HG03064 (cell line): Measurements from ENCODE around the gene SDK2.

Experiments used
- ATAC-seq: cut with Tn5 transposase; IDR thresholded peaks from one replicate; pipeline ENCODE4 v1.9.1; 2021; ENCODE audit warnings: low read depth; ENCODE audit not compliant: unreplicated experiment

SDK2 gene

DNA sequence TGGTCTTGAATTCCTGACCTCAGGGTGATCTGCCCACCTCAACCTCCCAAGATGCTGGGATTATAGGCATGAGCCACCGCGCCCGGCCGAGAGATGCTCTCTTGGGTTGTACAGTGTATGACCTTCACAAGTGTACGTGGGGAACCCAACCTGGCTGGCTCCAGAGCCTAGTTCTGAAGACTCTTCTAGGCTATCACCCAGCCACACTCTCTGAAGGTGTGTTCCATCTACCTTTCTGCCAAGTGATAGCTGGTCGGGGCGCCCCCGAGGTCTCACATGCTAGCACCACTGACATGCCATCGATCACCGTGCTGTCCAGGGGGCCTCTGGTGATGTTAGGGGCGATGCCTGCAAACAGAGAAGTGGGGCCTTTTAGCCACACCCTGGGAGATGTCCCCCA is 210.7 kb downstream of the SDK2 start:
- ATAC-seq = no peak

DNA sequence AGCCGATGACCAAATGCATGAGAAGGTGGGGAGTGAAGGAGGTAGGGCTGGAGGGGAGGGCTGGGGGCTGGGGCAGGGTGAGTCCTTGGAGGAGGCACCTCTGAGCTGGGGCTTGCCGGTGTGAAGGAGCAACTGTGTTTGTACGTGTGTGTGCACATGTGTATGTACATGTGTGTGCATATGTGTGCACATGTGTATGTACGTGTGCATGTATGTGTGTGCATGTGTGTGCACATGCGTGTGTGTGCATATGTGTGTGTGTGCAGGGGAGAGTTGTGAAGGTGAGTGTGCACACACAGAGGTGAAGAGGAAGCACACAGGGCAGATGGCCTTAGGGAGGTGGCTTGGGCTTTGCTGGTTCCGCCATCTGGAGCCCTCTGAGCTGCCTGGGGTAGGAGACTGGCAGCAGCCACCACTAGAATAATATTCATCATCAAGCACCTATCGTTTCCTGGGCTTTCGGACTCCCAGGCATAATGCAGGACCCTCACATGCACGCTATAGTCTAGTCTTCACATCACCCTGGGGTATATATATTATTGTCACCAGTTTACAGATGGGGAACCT is 211.5 kb downstream of the SDK2 start:
- ATAC-seq = no peak

DNA sequence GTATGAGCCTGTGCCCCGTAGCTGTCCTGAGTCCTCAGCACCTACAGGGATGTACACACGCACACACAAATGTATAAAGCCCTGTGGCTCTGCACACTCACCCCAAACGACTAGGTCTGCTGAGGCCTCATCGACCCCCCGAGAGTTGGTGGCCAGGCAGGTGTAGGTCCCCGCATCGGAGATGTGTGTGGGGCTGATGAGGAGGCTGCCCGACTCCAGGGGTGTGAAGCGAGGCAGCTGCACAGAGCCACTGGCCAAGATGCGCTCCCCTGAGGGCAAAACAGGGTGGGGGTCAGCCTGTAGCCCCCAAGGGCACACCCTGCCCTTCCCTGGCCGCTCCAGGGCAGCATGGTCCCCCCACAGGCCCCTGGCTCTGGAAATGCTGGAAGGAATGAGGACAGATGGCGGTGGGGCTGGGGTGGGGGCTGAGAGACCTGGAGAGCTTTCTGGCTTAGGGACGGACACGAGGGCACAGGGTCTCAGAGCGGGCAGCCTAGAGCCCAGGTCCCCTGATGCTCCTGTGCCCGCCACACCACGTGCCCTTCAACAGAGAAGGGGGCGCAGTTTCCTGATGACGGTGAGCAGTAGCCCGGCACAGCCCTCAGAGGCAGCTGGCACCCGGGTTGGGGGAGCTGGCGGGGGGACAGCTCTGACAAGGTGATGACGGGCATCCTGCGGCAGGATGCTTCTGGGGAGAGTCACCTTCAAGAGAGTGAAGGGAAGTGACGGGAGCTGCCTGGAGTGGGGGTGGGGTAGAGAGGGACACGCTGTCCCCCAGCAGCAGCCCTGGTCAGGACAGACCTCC is 212.6 kb downstream of the SDK2 start:
- no peak for ATAC-seq

DNA sequence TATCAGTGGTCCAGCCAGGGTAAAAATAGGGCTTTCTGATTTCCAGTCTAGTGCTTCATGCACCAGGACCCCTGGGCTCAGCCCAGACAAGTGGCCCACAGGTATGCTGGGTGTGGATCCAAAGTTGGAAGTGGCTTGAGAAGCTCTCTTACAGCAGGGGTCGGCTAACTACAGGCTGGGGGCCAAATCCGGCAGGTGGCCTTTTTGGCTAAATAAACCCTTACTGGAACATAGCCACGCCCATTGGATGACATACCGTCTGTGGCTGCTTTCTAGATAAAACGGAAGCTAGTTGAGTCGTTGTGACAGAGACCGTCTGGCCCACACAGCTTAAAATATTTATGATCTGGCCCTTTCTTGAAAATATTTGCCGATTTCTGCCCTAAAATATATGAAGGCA is 213.4 kb downstream of the SDK2 start:
- ATAC-seq = no peak

DNA sequence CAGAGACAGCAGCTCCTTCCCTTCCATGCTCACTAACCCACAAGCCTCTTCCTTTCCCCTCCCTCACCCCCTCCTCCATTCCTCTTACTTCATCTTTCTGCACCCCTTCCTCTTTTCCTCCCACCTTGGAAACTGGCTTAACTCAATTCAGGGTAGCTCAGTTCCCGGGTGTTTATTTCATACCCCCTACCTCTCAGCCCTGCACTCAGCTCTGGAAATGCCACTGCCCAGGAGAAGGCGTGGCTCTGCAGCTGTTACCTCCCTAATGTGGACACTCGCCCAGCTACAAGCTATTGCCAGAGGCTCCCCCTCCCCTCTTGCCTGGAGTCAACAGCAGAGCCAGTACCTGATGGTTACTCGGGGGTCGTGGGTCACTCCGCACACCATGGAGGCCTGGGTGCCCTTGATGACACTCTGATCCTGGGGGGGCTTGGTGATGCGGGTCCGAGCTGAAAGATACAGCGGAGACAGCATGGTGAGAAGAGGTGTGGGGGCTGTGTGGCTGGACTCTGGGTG is 214.0 kb downstream of the SDK2 start:
- ATAC-seq = no peak

DNA sequence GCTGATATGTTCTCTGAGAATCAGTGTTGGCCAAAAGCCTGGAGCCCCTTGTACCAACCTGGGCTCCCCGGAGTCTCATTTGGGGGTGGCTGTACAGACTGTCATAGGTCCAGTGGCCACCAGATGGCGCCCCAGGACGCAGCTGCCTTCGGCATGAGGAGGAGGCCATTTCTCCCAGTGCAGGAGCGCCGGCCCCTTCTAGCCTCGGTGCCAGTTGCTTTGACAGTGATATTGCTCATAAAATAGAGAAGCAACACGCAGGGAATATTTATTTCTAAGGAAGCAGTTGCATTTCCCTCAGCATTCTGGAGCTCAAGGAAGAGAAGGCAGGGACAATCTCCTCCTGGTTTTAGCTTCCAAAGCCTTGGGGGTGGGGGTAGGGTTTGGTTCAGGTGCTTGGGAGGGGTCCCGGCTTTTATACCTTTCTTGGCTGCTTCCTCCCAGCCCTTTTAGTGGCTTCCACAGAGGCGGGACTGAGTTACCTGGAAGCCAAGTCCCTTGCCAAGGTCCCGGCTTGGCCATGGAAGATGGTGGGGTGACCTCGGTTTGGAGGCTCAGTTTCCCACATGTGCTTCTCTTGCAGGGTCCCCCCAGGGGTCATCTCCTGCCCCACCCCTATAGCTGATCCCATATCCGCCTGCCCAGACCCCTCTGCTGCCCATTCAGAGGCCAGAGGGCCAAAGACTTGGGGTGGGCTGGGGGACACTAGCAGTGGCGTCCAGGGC is 214.6 kb downstream of the SDK2 start:
- no peak for ATAC-seq

DNA sequence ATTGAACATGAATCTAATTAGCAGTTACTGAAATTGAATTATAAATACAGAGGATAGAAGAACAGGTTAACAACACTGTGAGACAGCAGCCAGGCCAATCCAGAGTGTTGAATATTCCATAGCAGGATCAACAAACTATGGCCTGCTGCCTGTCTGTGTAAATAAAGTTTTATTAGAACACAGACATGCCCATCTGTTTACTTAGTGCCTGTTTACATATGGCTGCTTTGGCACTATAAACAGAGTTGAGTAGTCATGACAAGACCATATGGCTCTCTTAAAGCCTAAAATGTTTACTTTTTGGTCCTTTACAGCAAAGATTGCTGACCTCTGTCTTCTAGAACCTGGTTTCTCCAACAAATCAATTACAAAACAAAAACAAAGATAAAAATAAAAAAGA is 217.0 kb downstream of the SDK2 start:
- no peak for ATAC-seq

DNA sequence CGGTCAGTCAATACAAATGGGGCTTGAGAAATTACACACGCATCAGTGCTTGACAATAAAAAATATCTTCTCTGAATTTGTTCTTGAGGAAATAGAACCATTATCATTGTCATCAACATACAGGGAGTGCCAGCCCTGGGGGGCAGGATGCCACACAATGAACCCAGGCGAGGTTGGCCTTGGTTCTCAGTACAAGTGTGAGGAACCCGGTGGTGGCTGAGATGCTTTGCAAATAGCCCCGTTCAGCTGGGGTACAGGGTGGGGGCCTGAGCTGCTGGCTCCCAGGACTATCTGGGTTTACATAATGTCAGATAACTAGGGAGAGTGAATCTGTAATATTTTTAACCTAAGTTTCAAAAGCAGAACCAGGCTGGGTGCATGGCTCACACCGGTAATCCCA is 219.7 kb downstream of the SDK2 start:
- no peak for ATAC-seq

DNA sequence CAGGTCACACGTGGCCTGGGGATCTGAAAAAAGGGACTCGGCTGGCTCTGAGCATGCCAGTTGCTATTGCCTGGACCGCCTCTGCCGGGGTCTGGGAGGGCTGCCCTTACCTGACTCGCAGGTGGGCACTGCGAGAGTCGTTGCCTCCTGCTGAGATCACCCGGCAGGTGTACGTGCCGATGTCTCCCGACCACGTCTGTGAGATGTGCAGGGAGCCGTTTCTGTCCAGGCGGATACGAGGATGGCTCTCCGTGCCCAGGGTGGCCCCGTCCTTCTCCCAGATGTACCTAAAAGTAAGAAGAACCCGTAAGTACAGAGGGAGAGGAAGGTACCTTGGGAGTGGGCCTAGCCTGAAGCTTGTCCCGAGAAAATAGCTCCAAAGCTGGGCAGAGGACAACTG is 220.4 kb downstream of the SDK2 start:
- ATAC-seq = no peak

DNA sequence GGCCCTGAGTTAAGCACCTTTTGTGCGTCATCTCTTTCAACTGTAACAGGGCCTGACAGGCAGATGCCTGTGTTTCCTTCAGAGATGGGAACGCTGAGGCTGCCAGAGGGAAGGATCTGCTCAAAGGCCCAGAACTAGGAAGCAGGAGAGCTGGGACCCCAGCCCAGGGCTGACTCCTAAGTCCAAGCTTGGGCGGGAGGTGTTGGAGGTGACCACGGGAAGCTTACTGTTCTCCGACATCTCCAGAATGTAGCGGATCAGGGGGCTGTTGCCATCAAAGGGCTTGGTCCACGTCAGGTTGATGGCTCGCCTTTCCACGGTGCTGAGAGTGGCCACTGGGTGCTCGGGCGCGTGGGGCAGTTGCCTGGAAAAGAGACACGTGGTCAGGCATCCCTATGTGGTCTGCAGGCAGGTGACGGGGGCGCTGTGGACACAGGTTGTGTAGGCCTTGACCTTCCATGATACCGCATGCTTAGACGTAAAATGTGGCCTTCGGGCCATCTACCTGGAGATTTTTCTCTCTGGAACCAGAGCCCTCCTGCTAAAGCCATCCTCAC is 221.0 kb downstream of the SDK2 start:
- ATAC-seq = no peak

DNA sequence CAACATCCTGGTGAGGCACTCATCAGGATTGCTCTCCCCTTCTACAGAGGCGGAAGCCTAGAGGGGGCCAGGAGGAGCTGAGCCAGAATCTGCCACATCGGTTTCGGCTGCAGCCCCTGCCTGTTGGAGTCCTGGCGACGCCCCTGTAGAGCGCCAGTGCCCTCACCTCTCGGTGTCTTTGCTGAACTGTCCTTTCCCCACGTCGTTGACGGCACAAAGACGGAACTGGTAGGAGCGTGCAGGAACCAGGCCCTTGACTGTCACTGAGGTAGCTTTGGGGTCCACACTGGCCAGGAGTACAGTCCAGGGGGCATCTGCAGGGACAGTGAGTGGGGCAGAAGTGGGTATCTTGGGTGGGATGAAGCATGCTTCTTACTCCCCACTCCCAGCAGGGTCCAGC is 222.1 kb downstream of the SDK2 start:
- ATAC-seq = no peak

DNA sequence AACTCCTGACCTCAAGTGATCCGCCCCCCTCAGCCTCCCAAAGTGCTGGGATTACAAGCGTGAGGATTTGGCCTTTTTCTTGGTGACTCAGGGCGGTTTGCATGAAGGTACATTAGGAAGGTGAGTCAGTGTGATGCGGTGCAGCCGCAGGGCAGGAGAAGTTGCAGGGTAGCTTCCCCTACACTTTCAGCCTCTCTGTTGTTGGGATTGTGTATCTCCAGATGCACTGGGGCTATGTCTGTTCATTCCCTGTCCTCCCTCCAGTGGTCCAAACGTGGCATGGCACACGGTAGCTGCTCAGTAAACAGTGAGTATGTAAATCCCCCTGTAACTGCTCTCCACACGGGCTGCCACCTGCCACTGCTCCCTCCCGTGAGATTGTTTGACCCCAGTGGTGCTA is 223.3 kb downstream of the SDK2 start:
- ATAC-seq = no peak

DNA sequence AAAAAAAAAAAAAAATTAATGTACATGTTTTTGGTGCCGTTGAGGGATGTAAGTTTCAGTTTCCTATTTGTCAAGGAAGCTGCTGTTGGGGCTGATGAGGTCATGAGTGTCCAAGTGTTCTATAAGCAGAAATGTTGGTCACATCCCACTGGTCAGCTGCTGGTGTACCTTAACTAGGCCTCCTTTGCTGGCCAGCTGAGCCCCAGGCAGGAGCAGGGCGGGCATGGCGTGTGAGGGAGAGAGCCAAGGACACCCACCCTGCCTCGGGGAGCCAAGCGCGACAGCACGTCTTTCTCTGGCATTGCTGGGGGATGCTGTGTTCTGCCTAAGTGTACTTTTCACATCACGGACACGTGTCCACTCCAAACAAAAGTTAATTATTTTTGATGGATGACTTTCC is 224.4 kb downstream of the SDK2 start:
- no peak for ATAC-seq

DNA sequence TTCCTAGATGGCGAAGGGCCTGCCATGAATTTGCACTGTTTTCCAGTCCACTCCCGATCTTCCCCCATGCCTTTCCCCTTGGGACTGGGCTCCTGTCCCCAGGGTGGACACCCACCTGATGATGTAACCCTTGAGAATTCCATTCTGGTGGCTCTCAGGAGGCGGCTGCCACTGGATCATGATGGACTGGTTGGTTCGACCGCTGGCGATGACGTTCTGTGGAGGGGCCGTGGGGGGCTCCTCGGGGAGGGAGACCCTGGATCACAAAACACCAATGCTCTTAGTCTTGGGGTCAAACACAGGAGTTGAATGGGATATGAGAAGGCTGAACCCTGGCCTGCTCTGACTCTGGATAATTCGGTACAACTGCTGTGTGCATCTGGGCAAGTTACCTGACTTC is 225.2 kb downstream of the SDK2 start:
- ATAC-seq = no peak

DNA sequence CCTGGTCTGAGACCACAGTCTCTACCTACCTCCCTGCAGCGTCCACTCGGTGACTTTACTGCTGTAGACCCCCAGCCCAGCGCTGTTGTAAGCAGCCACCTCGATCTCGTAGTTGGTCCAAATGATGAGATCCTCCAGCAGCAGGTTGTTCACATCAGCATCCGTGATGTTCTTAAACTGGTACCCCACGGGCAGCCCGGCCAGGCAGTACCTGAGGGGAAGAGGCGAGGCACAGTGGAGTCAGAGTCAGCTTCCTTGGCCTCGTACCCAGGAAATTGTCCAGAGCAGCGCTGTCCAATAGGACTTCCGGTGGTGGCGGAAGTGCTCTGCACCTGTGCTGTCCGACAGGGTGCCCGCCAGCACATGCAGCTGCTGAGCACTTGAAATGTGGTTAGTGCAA is 228.5 kb downstream of the SDK2 start:
- ATAC-seq = no peak

DNA sequence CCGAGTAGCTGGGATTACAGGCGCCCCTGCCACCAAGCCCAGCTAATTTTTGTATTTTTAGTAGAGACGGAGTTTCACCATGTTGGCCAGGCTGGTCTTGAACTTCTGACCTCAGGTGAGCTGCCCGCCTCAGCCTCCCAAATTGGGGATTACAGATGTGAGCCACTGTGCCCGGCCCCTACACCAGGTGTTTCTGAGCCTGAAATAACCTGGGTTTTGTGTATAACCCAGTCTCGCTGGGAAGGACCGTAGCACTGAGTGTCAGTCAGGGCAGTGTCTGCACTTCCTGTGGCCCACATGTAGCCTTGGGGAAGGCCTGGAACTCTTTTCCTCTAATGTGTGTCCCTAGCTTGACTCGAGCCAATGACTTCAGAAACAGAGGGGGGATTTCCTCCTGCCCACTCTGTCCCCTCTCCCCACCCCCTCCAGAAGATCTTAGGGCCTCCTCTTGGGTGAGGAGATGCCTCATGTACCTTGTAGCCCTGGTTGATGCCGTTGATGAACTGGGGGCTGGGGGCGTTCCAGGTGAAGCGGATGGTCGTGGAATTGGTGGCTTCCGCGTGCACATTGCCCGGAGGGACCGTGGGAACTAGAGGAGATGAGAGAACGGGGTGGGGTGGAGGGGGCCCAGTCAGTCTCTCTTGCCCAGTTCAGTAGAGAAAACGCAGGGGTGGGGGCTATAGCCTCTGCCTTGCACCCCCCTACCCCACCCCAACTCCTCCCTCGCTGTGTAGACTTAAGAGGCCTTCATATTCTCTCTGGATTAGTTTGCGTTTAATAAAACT is 229.9 kb downstream of the SDK2 start:
- no peak for ATAC-seq

DNA sequence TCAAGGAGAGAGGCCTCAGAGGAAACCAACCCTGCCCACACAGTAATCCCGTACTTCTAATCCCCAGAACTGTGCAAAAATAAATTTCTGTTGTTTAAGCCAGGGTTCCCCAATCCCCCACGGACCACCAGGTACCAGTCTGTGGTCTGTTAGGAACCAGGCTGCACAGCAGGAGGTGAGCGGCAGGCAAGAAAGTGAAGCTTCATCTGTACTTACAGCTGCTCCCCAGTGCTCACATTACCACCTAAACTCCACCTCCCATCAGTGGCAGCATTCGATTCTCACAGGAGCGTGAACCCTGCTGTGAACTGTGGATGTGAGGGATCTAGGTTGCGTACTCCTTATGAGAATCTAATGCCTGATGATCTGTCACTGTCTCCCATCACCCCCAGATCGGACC is 231.3 kb downstream of the SDK2 start:
- ATAC-seq = no peak

DNA sequence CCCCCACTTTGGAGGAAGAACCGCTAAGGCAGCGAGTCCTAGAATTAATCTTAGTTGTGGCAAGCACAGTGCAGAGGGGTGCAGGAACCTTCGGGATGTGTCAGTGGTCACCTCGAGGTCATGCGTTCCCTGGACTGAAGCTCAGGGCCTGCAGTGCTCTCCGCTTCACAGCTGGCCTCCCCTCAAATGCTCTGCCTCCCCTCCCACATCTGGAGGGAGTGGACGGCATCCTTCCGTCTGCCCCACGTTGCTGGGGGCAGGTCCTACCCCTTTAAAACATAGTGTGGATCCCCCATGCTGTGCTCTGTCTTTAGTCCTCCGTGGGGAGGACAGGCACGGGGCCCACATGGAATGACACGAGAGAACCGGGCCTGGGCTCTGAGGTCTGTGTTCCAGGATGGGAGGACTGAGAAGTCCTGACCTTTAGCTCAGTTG is 232.9 kb downstream of the SDK2 start:
- no peak for ATAC-seq

DNA sequence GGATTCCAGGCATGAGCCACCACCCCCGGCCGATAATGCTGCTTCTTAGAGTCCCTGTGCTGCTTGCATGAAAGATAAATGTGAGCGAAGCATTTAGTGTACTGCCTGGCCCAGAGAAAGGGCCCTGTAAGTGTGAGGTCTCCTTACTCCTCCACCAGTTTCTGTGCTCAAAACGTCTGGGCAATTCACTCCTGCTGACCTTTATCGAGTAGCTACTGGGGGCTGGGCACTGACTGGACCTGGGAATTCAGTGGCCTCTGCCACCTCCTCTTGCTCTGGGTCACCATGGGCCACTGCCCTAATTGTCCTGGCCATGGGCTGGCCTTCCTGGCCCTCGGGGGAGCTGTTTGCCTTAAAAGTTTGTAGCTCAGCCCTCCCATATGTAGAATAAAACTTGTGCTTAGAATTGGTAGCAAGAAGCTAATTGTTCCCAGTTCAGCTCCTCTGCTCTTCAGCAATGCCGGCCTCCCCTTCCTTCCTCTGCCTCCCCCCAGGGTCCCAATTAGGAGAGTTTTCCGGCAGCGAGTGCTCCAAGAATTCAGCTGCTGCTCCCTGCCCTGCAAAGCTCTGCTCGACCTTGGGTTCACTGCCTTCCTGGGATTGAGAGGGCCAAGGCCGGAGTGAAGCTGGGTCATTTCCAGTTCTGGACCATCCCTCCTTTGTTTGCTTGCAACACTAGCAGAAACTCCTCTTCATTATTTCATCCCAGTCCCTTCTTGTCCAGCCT is 233.5 kb downstream of the SDK2 start:
- no peak for ATAC-seq

DNA sequence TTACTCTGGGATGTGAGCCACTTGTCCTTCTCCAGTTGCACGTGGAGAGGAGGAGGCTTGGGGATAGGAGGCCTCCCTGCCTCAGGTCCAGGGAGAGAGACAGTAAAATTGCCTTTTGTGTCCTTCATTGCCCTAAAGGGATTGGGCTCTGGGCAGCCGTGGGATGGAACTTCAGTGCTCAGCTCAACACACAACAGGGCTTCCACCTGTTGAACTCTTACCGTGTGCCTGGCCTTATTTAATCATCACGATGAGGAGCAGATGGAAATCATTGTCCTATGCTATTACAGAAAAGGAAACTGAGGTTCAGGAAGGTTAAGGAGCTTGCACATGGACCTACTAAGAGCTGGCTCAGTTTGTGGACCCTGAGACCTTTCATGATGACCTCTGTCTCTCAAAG is 240.0 kb downstream of the SDK2 start:
- no peak for ATAC-seq
